GM12872 (cell line): ENCODE measurements around the gene GAMT.

Experiments used
- CTCF ChIP-seq: IDR thresholded peaks from 3 replicates; pipeline ENCODE4 v1.5.1; 2011; ENCODE audit warnings: low read depth, mild to moderate bottlenecking, low read length, moderate library complexity; ENCODE audit not compliant: insufficient read depth

GAMT gene

GRCh38 chr19:1370579-1371361, 30.6 kb downstream of the GAMT start:
- no peak for TF ChIP-seq CTCF

GRCh38 chr19:1369214-1369805, 32.0 kb downstream of the GAMT start:
- no peak for TF ChIP-seq CTCF

- TF ChIP-seq CTCF = no peak
Observed at GRCh38 chr19:1366899-1367870, 34.2 kb downstream of the GAMT start.

- TF ChIP-seq CTCF = no peak
Observed at GRCh38 chr19:1366296-1366695, 35.0 kb downstream of the GAMT start.

GRCh38 chr19:1365319-1366269, 35.7 kb downstream of the GAMT start:
- TF ChIP-seq CTCF = no peak

- TF ChIP-seq CTCF = no peak; the same call in 2 of the 3 replicates
Observed at GRCh38 chr19:1364070-1364704, 37.2 kb downstream of the GAMT start.
